HepG2 (cell line): ENCODE measurements around the gene ZCCHC10. TPM values are rescaled to one million over a fixed set of nuclear protein-coding genes. Genes with fewer than 3 reads are reported as not detected.
"Not testable (repeated sequence)": the region's sequence is repeated elsewhere in the genome, so short reads cannot be mapped to it uniquely, and the experiment has no call there.

ENCODE experiments used
- ATAC-seq: fragments of 200-7000 bp; cut with Tn5 transposase; 3 replicates; pipeline ENCODE4 v1.9.1; 2020; ENCODE audit warnings: mild to moderate bottlenecking, moderate library complexity
- BruUV-seq: library from RNA; stranded (reverse); fragments of 400-500 nt; replicated peaks from 2 replicates; lab custom pipeline; 2021; lab: Mats Ljungman, UMichigan
- CTCF ChIA-PET: fragments of 300-600 bp; formaldehyde crosslinking; extraction: SDS; loops from one replicate; lab custom pipeline; 2021; ENCODE audit warnings: low total read pairs, inconsistent platforms, low intra/inter-chr PET ratio; lab: Yijun Ruan, JAX
- POLR2A ChIA-PET: fragments of 350-600 bp; sonication (Branson Sonifier 250); formaldehyde crosslinking; loops from one replicate; lab custom pipeline; 2020; ENCODE audit warnings: antibody characterized with exemption, inconsistent platforms; lab: Yijun Ruan, JAX
- DNase-seq: peaks from one replicate; pipeline ENCODE4 v3.0.0-alpha.2; 2015; ENCODE audit warnings: low spot score
- FAIRE-seq: peaks from 3 replicates; lab custom pipeline; 2011; peaks lifted over from hg19 to GRCh38; lab: Jason Lieb, UNC
- H2AFZ ChIP-seq: one replicate; pipeline ENCODE4 v1.6.1; 2011; ENCODE audit warnings: low read length, inconsistent platforms
- H3K27ac ChIP-seq: fragments of 300-600 bp; 3 replicates; pipeline ENCODE4 v1.8.0; 2011; ENCODE audit warnings: mixed run types, mild to moderate bottlenecking, mixed read lengths, low read length, inconsistent platforms; ENCODE audit not compliant: insufficient read depth; ENCODE audit errors: extremely low read length
- H3K27me3 ChIP-seq, 2 experiments: fragments of 200-600 bp in 1 of 2; 2 replicates in 1 of 2; 3 replicates in 1 of 2; pipeline versions ENCODE4 v1.6.0 to v1.8.0; 2011; ENCODE audit warnings: low read length in 2 of 2, mild to moderate bottlenecking in 2 of 2, moderate library complexity in 2 of 2, inconsistent platforms in 1 of 2; ENCODE audit not compliant: insufficient read depth in 2 of 2, control insufficient read depth in 1 of 2
- H3K36me3 ChIP-seq, 2 experiments: fragments of 200-600 bp in 1 of 2; replicated peaks in 1 of 2; 2 replicates in 1 of 2; 3 replicates in 1 of 2; pipeline versions ENCODE4 v1.5.1 to v1.8.0; 2011; ENCODE audit warnings: low read length in 2 of 2, inconsistent platforms in 1 of 2; ENCODE audit not compliant: insufficient read depth in 2 of 2, control insufficient read depth in 1 of 2
- H3K4me1 ChIP-seq: 2 replicates; pipeline ENCODE4 v1.5.1; 2012; ENCODE audit warnings: low read length, inconsistent platforms; ENCODE audit not compliant: insufficient read depth
- H3K4me2 ChIP-seq: 2 replicates; pipeline ENCODE4 v1.6.0; 2011; ENCODE audit warnings: low read depth, low read length, inconsistent platforms
- H3K4me3 ChIP-seq, 3 experiments: fragments of 200-600 bp in 1 of 3; sonication (generic), shearing (Covaris generic) in 1 of 3; replicated peaks in 1 of 3; 2 replicates each; pipeline ENCODE4 v1.5.1; 2011 to 2016; ENCODE audit warnings: low read length in 3 of 3, inconsistent platforms in 2 of 3, low read depth in 2 of 3, mild to moderate bottlenecking in 2 of 3, control low read depth in 1 of 3, mixed read lengths in 1 of 3; ENCODE audit not compliant: insufficient read depth in 1 of 3
- H3K79me2 ChIP-seq: one replicate; pipeline ENCODE4 v1.6.1; 2011; ENCODE audit warnings: low read length, inconsistent platforms; ENCODE audit not compliant: insufficient read depth
- H3K9ac ChIP-seq: 2 replicates; pipeline ENCODE4 v1.6.0; 2011; ENCODE audit warnings: mild to moderate bottlenecking, low read depth, low read length, inconsistent platforms; ENCODE audit not compliant: insufficient read depth
- H3K9me3 ChIP-seq: 2 replicates; pipeline ENCODE4 v1.5.1; 2012; ENCODE audit warnings: mild to moderate bottlenecking, low read length
- H4K20me1 ChIP-seq: 2 replicates; pipeline ENCODE4 v1.6.0; 2011; ENCODE audit warnings: inconsistent platforms, mild to moderate bottlenecking, low read length, moderate library complexity; ENCODE audit not compliant: insufficient read depth
- ERF ChIP-seq: IDR thresholded peaks from 2 replicates; pipeline ENCODE4 v1.6.1; 2018; ENCODE audit warnings: missing biosample characterization, missing genetic modification reagents
- GMEB1 ChIP-seq: sonication (generic); formaldehyde crosslinking; IDR thresholded peaks from 2 replicates; pipeline ENCODE4 v1.5.1; 2020; ENCODE audit warnings: missing genetic modification reagents, mild to moderate bottlenecking, borderline replicate concordance
- ZBED4 ChIP-seq: sonication (generic); formaldehyde crosslinking; IDR thresholded peaks from 2 replicates; pipeline ENCODE4 v1.4.0; 2020; ENCODE audit warnings: missing genetic modification reagents, borderline replicate concordance
- ZNF510 ChIP-seq: sonication (generic); formaldehyde crosslinking; IDR thresholded peaks from 2 replicates; pipeline ENCODE4 v1.4.0; 2020; ENCODE audit warnings: low read depth, mild to moderate bottlenecking, missing genetic modification reagents
- WGBS: methylation state at CpG from one replicate; pipeline ENCODE4 v1.1.6; 2017; ENCODE audit warnings: low lambda C conversion rate; 5-methylcytosine and 5-hydroxymethylcytosine counted together
- in situ Hi-C: cut with HindIII; loops from 2 replicates; pipeline ENCODE4 v1.10.0; 2017; ENCODE audit warnings: low pct_unique_long_range_greater_than_20kb; ENCODE audit not compliant: extremely low pct_ligation_motif_present
- intact Hi-C: fragments of 100-400 bp; cut with micrococcal nuclease; formaldehyde crosslinking; loops from one replicate; pipeline ENCODE4 v1.10.0; 2022; ENCODE audit not compliant: unreplicated experiment
- polyA plus RNA-seq, 8 experiments: library from polyadenylated mRNA; depleted of rRNA in 3 of 8; stranded (reverse) in 7 of 8; unstranded in 1 of 8; fragments of >200 nt; fragmentation: Illumina TruSeq in 4 of 8; extraction: Trizol in 4 of 8; gene quantifications; 2 replicates each; pipeline versions ENCODE4 v1.2.1 to v1.2.3, GENCODE V29; 2011 to 2016; ENCODE audit warnings: low read depth in 4 of 8, missing spikeins in 1 of 8, mixed read lengths in 1 of 8; ENCODE audit not compliant: insufficient read depth in 1 of 8
- total RNA-seq, 5 experiments: library from RNA; depleted of rRNA; stranded (reverse); fragments of >200 nt; fragmentation: Illumina TruSeq; extraction: Trizol; gene quantifications; 2 replicates each; pipeline ENCODE4 v1.2.3, GENCODE V29; 2016; ENCODE audit warnings: low read depth in 1 of 5

Gene ZCCHC10
- total and polyA plus RNA-seq, 2 of the 13 experiments (the other 11 are each of a cell fraction or from before 2014, with no cell fraction given) = 40.7 to 48.2 TPM

- no peaks in the 10 kb centered on the region for H3K9me3 ChIP-seq
- H3K4me1 ChIP-seq = peaks cover 11% of the 10 kb centered on the region
- FAIRE-seq = no peak
- intact Hi-C loops (no loop called here), in situ Hi-C loops (no loop called here)
- no peaks in the 10 kb centered on the region for H3K36me3 ChIP-seq
- H3K79me2 ChIP-seq = no peaks in the 10 kb centered on the region
- H4K20me1 ChIP-seq = no peaks in the 10 kb centered on the region
- no peak for ATAC-seq
- no peak overlapping the region for H3K27ac ChIP-seq
- CTCF ChIA-PET = no interaction called here
- DNase-seq = no peak
- POLR2A ChIA-PET = no interaction called here
- H2AFZ ChIP-seq = no peak overlapping the region
- WGBS = 62% methylated on average over 3 of the region's 3 CpGs
- H3K4me3 ChIP-seq = no peak overlapping the region
- no TSS peak for BruUV-seq
- no peak for TF ChIP-seq GMEB1 (CRISPR knock-in tag)
- peak; percentile 81; the same call in 1 of the 2 replicates for TF ChIP-seq ZNF510
- no peak for TF ChIP-seq ZBED4 (CRISPR knock-in tag)
- TF ChIP-seq ERF (CRISPR knock-in tag) = no peak
- no peak overlapping the region for H3K4me2 ChIP-seq
- H3K27me3 ChIP-seq = no peaks in the 10 kb centered on the region; a peak in 1 of 5 replicates
- H3K9ac ChIP-seq = no peak overlapping the region
Measured at GRCh38 chr5:132976852-132977251, 49.5 kb downstream of the ZCCHC10 start.

- intact Hi-C loops, H3K27ac ChIP-seq, in situ Hi-C loops, H3K9ac ChIP-seq, H3K27me3 ChIP-seq, H4K20me1 ChIP-seq, CTCF ChIA-PET, FAIRE-seq, ATAC-seq, H3K4me3 ChIP-seq, BruUV-seq, H3K36me3 ChIP-seq, H2AFZ ChIP-seq, DNase-seq, H3K79me2 ChIP-seq, H3K9me3 ChIP-seq: not testable (repeated sequence)
- H3K4me2 ChIP-seq = peak overlapping the region; percentile 53
- POLR2A ChIA-PET = interaction anchor here (0.6 to 3.8 kb wide), 3 partner anchors 9 to 79 kb away, joined by 3 to 20 read pairs (median 3); partner anchors contain the start of genes AFF4 and HSPA4
- peaks cover 17% of the 10 kb centered on the region for H3K4me1 ChIP-seq
- WGBS = 72% methylated on average over 7 of the region's 7 CpGs
Measured at GRCh38 chr5:132972436-132972828, 53.9 kb downstream of the ZCCHC10 start.
